WTC11 (cell line): Measurements from ENCODE around the gene TLX1. TPM values are rescaled to one million over a fixed set of nuclear protein-coding genes. Genes with fewer than 3 reads are reported as not detected.

ENCODE experiments used
- ATAC-seq: fragments of 200-7000 bp; cut with Tn5 transposase; 2 replicates; pipeline ENCODE4 v1.10.0; 2021; ENCODE audit warnings: mild to moderate bottlenecking, moderate library complexity
- CTCF ChIA-PET: fragments of 300-600 bp; sonication (Branson Sonifier 250); formaldehyde crosslinking; loops from one replicate; lab custom pipeline; 2021; ENCODE audit warnings: antibody characterized with exemption; lab: Charles Lee
- POLR2A ChIA-PET: fragments of 350-600 bp; sonication (Branson Sonifier 250); formaldehyde crosslinking; loops from one replicate; lab custom pipeline; 2021; ENCODE audit warnings: antibody characterized with exemption; lab: Charles Lee
- DNase-seq: peaks from one replicate; pipeline ENCODE4 v3.0.0; 2021; ENCODE audit warnings: low spot score
- H3K27ac Mint-ChIP-seq: 2 replicates; pipeline ENCODE4 v1.8.0; 2021; ENCODE audit warnings: mixed read lengths
- H3K27me3 Mint-ChIP-seq: 2 replicates; pipeline ENCODE4 v1.8.0; 2021; ENCODE audit warnings: low read depth, mild to moderate bottlenecking, moderate library complexity, mixed read lengths
- H3K36me3 Mint-ChIP-seq: 2 replicates; pipeline ENCODE4 v1.8.0; 2021; ENCODE audit warnings: mixed read lengths
- H3K4me1 Mint-ChIP-seq: 2 replicates; pipeline ENCODE4 v1.8.0; 2022; ENCODE audit warnings: mixed read lengths
- H3K4me3 Mint-ChIP-seq: 2 replicates; pipeline ENCODE4 v1.8.0; 2021; ENCODE audit warnings: mild to moderate bottlenecking, moderate library complexity, mixed read lengths
- H3K9me3 Mint-ChIP-seq: 2 replicates; pipeline ENCODE4 v1.8.0; 2021; ENCODE audit warnings: mixed read lengths
- AR ChIP-seq: fragments of 250-450 bp; sonication (Bioruptor Pico); IDR thresholded peaks from 2 replicates; pipeline ENCODE4 v1.9.0; 2021; ENCODE audit warnings: mild to moderate bottlenecking
- ATF1 ChIP-seq: sonication (generic); formaldehyde crosslinking; IDR thresholded peaks from 2 replicates; pipeline ENCODE4 v1.8.1; 2023; ENCODE audit warnings: mild to moderate bottlenecking, moderate library complexity, missing genetic modification reagents
- CBFB ChIP-seq: sonication (generic); formaldehyde crosslinking; IDR thresholded peaks from 2 replicates; pipeline ENCODE4 v1.8.1; 2022; ENCODE audit warnings: mild to moderate bottlenecking, low read depth, missing genetic modification reagents
- ESRRA ChIP-seq: sonication (generic); formaldehyde crosslinking; IDR thresholded peaks from 2 replicates; pipeline ENCODE4 v1.8.1; 2022; ENCODE audit warnings: mild to moderate bottlenecking, missing genetic modification reagents, borderline replicate concordance
- FOXK1 ChIP-seq: sonication (generic); formaldehyde crosslinking; IDR thresholded peaks from 2 replicates; pipeline ENCODE4 v1.8.0; 2022; ENCODE audit warnings: mild to moderate bottlenecking, moderate library complexity, missing genetic modification reagents
- GTF2I ChIP-seq: fragments of 250-450 bp; sonication (Bioruptor Pico); conservative IDR thresholded peaks from 2 replicates; pipeline ENCODE4 v1.4.0; 2021; ENCODE audit warnings: mild to moderate bottlenecking
- HMGA2 ChIP-seq: fragments of 250-450 bp; sonication (Bioruptor Pico); IDR thresholded peaks from 2 replicates; pipeline ENCODE4 v1.4.0; 2021; ENCODE audit warnings: mild to moderate bottlenecking, moderate library complexity
- JAZF1 ChIP-seq: fragments of 250-450 bp; sonication (Bioruptor Pico); IDR thresholded peaks from 2 replicates; pipeline ENCODE4 v1.9.0; 2021; ENCODE audit warnings: moderate library complexity, mild to moderate bottlenecking, inconsistent platforms
- MYBL2 ChIP-seq: sonication (generic); formaldehyde crosslinking; IDR thresholded peaks from 2 replicates; pipeline ENCODE4 v1.8.1; 2023; ENCODE audit warnings: mild to moderate bottlenecking, moderate library complexity, missing genetic modification reagents
- NR2C2 ChIP-seq: sonication (generic); formaldehyde crosslinking; IDR thresholded peaks from 2 replicates; pipeline ENCODE4 v1.8.0; 2022; ENCODE audit warnings: mild to moderate bottlenecking, missing genetic modification reagents
- NR3C1 ChIP-seq: sonication (generic); formaldehyde crosslinking; conservative IDR thresholded peaks from 2 replicates; pipeline ENCODE4 v1.8.1; 2023; ENCODE audit warnings: low read depth, mild to moderate bottlenecking, missing genetic modification reagents
- OVOL2 ChIP-seq: fragments of 250-450 bp; sonication (Bioruptor Pico); IDR thresholded peaks from 2 replicates; pipeline ENCODE4 v1.9.0; 2021; ENCODE audit warnings: mild to moderate bottlenecking, borderline replicate concordance
- PRRX2 ChIP-seq: fragments of 250-450 bp; sonication (Bioruptor Pico); IDR thresholded peaks from 2 replicates; pipeline ENCODE4 v1.8.0; 2021; ENCODE audit warnings: mild to moderate bottlenecking
- SOX15 ChIP-seq: fragments of 250-450 bp; sonication (Bioruptor Pico); IDR thresholded peaks from 2 replicates; pipeline ENCODE4 v1.9.0; 2021; ENCODE audit warnings: mild to moderate bottlenecking
- ZNF121 ChIP-seq: sonication (generic); formaldehyde crosslinking; IDR thresholded peaks from 2 replicates; pipeline ENCODE4 v1.8.0; 2023; ENCODE audit warnings: missing genetic modification reagents
- ZNF317 ChIP-seq: sonication (generic); formaldehyde crosslinking; IDR thresholded peaks from 2 replicates; pipeline ENCODE4 v1.8.1; 2023; ENCODE audit warnings: low read depth, mild to moderate bottlenecking, moderate library complexity, missing genetic modification reagents, borderline replicate concordance
- ZNF423 ChIP-seq: fragments of 250-450 bp; sonication (Bioruptor Pico); IDR thresholded peaks from 2 replicates; pipeline ENCODE4 v2.1.2; 2022; ENCODE audit warnings: mild to moderate bottlenecking, moderate library complexity
- total RNA-seq: library from RNA; stranded (reverse); gene quantifications from 3 replicates; pipeline ENCODE4 v1.2.3, GENCODE V29; 2021
- TF ChIP-seq, protein P1 (sequence below): sonication (generic); formaldehyde crosslinking; IDR thresholded peaks from 2 replicates; pipeline ENCODE4 v1.8.1; 2023; ENCODE audit warnings: mild to moderate bottlenecking, missing genetic modification reagents, borderline replicate concordance
- TF ChIP-seq, protein P2 (sequence below): sonication (generic); formaldehyde crosslinking; conservative IDR thresholded peaks from 2 replicates; pipeline ENCODE4 v1.8.1; 2023; ENCODE audit warnings: mild to moderate bottlenecking, low read depth, missing genetic modification reagents, moderate library complexity
- TF ChIP-seq, protein P3 (sequence below): sonication (generic); formaldehyde crosslinking; conservative IDR thresholded peaks from 2 replicates; pipeline ENCODE4 v1.8.1; 2022; ENCODE audit warnings: mild to moderate bottlenecking, missing genetic modification reagents
- TF ChIP-seq, protein P4 (sequence below): sonication (generic); formaldehyde crosslinking; IDR thresholded peaks from 2 replicates; pipeline ENCODE4 v1.8.1; 2023; ENCODE audit warnings: mild to moderate bottlenecking, moderate library complexity, missing genetic modification reagents

TLX1 gene
- total RNA-seq, 1 experiment from 2014 or later = 4.6 TPM

DNA sequence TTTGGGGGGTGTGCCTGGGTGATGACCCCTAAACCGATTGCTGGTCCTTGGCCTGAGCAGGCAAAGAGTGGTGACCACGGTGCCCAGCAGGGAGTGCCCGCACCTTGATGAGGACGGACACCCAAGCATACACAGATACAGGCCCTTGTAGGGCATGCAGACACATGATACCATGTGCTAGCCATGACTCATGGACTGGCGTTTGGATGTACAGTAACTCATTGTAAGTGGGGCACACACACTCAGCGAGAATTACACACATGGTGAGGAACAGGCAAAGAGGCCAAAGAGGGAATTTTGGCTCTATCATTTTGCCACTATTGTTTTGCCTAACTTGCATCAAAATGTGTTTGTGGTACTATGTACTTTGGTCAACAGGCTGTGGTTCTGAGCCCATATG, 45.3 kb upstream of the TLX1 start (continued):
- TF ChIP-seq, protein P1, sequence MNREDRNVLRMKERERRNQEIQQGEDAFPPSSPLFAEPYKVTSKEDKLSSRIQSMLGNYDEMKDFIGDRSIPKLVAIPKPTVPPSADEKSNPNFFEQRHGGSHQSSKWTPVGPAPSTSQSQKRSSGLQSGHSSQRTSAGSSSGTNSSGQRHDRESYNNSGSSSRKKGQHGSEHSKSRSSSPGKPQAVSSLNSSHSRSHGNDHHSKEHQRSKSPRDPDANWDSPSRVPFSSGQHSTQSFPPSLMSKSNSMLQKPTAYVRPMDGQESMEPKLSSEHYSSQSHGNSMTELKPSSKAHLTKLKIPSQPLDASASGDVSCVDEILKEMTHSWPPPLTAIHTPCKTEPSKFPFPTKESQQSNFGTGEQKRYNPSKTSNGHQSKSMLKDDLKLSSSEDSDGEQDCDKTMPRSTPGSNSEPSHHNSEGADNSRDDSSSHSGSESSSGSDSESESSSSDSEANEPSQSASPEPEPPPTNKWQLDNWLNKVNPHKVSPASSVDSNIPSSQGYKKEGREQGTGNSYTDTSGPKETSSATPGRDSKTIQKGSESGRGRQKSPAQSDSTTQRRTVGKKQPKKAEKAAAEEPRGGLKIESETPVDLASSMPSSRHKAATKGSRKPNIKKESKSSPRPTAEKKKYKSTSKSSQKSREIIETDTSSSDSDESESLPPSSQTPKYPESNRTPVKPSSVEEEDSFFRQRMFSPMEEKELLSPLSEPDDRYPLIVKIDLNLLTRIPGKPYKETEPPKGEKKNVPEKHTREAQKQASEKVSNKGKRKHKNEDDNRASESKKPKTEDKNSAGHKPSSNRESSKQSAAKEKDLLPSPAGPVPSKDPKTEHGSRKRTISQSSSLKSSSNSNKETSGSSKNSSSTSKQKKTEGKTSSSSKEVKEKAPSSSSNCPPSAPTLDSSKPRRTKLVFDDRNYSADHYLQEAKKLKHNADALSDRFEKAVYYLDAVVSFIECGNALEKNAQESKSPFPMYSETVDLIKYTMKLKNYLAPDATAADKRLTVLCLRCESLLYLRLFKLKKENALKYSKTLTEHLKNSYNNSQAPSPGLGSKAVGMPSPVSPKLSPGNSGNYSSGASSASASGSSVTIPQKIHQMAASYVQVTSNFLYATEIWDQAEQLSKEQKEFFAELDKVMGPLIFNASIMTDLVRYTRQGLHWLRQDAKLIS (CRISPR knock-in tag) = no peak
- TF ChIP-seq JAZF1 (CRISPR knock-in tag) = no peak
- no peak for TF ChIP-seq NR2C2 (CRISPR knock-in tag)

- DNase-seq (no peak), ATAC-seq (no peak)
- TF ChIP-seq HMGA2 (CRISPR knock-in tag) (no peak), GTF2I (no peak), ATF1 (no peak), ZNF121 (no peak), ZNF423 (CRISPR knock-in tag) (no peak), MYBL2 (no peak), OVOL2 (CRISPR knock-in tag) (no peak), CBFB (no peak), ZNF317 (CRISPR knock-in tag) (no peak), SOX15 (CRISPR knock-in tag) (no peak), FOXK1 (no peak), NR3C1 (CRISPR knock-in tag) (no peak), ESRRA (CRISPR knock-in tag) (no peak), PRRX2 (CRISPR knock-in tag) (no peak), AR (no peak)
- TF ChIP-seq, protein P2, sequence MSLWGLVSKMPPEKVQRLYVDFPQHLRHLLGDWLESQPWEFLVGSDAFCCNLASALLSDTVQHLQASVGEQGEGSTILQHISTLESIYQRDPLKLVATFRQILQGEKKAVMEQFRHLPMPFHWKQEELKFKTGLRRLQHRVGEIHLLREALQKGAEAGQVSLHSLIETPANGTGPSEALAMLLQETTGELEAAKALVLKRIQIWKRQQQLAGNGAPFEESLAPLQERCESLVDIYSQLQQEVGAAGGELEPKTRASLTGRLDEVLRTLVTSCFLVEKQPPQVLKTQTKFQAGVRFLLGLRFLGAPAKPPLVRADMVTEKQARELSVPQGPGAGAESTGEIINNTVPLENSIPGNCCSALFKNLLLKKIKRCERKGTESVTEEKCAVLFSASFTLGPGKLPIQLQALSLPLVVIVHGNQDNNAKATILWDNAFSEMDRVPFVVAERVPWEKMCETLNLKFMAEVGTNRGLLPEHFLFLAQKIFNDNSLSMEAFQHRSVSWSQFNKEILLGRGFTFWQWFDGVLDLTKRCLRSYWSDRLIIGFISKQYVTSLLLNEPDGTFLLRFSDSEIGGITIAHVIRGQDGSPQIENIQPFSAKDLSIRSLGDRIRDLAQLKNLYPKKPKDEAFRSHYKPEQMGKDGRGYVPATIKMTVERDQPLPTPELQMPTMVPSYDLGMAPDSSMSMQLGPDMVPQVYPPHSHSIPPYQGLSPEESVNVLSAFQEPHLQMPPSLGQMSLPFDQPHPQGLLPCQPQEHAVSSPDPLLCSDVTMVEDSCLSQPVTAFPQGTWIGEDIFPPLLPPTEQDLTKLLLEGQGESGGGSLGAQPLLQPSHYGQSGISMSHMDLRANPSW (CRISPR knock-in tag) = no peak
- TF ChIP-seq, protein P3, sequence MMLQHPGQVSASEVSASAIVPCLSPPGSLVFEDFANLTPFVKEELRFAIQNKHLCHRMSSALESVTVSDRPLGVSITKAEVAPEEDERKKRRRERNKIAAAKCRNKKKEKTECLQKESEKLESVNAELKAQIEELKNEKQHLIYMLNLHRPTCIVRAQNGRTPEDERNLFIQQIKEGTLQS (CRISPR knock-in tag) = no peak
- TF ChIP-seq, protein P4, sequence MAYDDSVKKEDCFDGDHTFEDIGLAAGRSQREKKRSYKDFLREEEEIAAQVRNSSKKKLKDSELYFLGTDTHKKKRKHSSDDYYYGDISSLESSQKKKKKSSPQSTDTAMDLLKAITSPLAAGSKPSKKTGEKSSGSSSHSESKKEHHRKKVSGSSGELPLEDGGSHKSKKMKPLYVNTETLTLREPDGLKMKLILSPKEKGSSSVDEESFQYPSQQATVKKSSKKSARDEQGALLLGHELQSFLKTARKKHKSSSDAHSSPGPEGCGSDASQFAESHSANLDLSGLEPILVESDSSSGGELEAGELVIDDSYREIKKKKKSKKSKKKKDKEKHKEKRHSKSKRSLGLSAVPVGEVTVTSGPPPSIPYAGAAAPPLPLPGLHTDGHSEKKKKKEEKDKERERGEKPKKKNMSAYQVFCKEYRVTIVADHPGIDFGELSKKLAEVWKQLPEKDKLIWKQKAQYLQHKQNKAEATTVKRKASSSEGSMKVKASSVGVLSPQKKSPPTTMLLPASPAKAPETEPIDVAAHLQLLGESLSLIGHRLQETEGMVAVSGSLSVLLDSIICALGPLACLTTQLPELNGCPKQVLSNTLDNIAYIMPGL (CRISPR knock-in tag) = no peak
- TF ChIP-seq, all 79 proteins: peak for 0
- POLR2A ChIA-PET = no interaction called here
- CTCF ChIA-PET = interaction anchor here (0.9 to 1.9 kb wide), 5 partner anchors 9 to 73 kb away, joined by 3 to 17 read pairs (median 5); partner anchors contain the start of gene KAZALD1
- Mint-ChIP-seq H3K36me3 (no peaks in the 10 kb centered on the region), H3K27me3 (peaks cover 34% of the 10 kb centered on the region), H3K4me1 (no peaks in the 10 kb centered on the region), H3K9me3 (no peaks in the 10 kb centered on the region), H3K4me3 (no peak overlapping the region), H3K27ac (no peak overlapping the region)
Measured at GRCh38 chr10:101087376-101087775, 43.7 kb upstream of the TLX1 start.
